ENCODE data around the gene ZNF669.

Gene ZNF669

DNA sequence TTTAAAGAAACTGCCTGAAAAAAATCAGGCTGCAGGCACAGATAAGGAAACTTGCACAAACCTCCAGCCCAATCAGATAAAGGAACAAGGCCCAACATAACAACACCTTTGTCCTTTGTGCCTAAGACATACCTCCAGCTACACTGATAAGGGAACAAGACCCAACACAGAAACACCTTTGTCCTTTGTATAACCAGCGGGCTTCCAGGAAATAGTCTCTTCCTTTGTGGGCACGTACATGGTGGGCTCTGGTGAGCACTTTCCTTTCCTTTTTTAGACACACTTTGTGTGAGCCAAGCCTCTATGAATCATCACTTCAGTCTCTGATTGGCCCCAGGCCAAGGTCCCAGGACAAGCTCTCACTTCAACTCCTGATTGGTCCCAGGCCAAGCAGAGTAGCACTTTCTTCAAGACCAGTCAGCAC is 49.2 kb downstream of the ZNF669 start:
- Histone ChIP-seq H3K27ac (ENCODE audit: low read length) (no peak overlapping the region), H3K79me2 (ENCODE audit: low read length) (peaks cover 33% of the 10 kb centered on the region), H2AFZ (ENCODE audit: low read length) (no peak overlapping the region), H3K9ac (ENCODE audit: low read length) (no peak overlapping the region), H3K9me2 (replicated peaks; ENCODE audit: insufficient read depth, low read length) (no peaks in the 10 kb centered on the region), H3K4me1 (ENCODE audit: low read length) (no peaks in the 10 kb centered on the region), H3K4me3 (ENCODE audit: low read length) (no peak overlapping the region), H3K36me3 (replicated peaks; ENCODE audit: insufficient read depth, low read length) (no peaks in the 10 kb centered on the region), H3K27me3 (replicated peaks; ENCODE audit: insufficient read depth, low read length) (no peaks in the 10 kb centered on the region), H3K9me3 (replicated peaks; ENCODE audit: insufficient read depth, low read length) (no peaks in the 10 kb centered on the region), H3K4me2 (ENCODE audit: low read depth, low read length) (no peak overlapping the region), H4K20me1 (ENCODE audit: insufficient read depth, low read length) (no peaks in the 10 kb centered on the region), H3F3A (ENCODE audit: insufficient read depth, low read length) (no peaks in the 10 kb centered on the region)
- TF ChIP-seq, protein P1, sequence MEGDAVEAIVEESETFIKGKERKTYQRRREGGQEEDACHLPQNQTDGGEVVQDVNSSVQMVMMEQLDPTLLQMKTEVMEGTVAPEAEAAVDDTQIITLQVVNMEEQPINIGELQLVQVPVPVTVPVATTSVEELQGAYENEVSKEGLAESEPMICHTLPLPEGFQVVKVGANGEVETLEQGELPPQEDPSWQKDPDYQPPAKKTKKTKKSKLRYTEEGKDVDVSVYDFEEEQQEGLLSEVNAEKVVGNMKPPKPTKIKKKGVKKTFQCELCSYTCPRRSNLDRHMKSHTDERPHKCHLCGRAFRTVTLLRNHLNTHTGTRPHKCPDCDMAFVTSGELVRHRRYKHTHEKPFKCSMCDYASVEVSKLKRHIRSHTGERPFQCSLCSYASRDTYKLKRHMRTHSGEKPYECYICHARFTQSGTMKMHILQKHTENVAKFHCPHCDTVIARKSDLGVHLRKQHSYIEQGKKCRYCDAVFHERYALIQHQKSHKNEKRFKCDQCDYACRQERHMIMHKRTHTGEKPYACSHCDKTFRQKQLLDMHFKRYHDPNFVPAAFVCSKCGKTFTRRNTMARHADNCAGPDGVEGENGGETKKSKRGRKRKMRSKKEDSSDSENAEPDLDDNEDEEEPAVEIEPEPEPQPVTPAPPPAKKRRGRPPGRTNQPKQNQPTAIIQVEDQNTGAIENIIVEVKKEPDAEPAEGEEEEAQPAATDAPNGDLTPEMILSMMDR (IDR thresholded peaks at IDR 0.05; ENCODE audit: low read length): no peak
- no peak for TF ChIP-seq EZH2phosphoT487 (IDR thresholded peaks at IDR 0.05; ENCODE audit: low read length)
- TF ChIP-seq EZH2 (optimal IDR thresholded peaks at IDR 0.05; ENCODE audit: low read depth, low read length): no peak
- no peak for DNase-seq
